Measurements from ENCODE around the gene CAPN7.
"Not testable (repeated sequence)": the region's sequence is repeated elsewhere in the genome, so short reads cannot be mapped to it uniquely, and the experiment has no call there.

The CAPN7 gene

DNA sequence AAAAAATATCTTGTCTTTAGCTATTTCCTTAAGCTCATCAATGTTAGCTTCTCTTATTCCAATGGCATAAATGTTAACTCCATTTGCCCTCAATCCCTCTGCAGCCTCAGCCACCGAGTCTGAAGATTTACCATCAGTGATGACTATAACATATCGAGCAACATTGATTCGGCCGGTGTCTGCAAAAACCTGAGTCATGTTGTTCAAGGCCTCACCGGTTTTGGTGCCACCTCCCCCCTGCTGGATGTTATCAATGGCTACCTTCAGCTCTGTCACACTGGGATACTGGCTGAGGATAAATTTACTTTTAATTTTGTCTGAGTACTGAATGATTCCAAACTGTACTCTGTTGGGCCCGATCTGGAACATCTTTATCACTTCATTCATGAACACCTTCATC, 41.0 kb upstream of the CAPN7 start:
- FAIRE-seq (no peak), DNase-seq (ENCODE audit: insufficient read length, low spot score) (no peak)
- TF ChIP-seq, protein P1, sequence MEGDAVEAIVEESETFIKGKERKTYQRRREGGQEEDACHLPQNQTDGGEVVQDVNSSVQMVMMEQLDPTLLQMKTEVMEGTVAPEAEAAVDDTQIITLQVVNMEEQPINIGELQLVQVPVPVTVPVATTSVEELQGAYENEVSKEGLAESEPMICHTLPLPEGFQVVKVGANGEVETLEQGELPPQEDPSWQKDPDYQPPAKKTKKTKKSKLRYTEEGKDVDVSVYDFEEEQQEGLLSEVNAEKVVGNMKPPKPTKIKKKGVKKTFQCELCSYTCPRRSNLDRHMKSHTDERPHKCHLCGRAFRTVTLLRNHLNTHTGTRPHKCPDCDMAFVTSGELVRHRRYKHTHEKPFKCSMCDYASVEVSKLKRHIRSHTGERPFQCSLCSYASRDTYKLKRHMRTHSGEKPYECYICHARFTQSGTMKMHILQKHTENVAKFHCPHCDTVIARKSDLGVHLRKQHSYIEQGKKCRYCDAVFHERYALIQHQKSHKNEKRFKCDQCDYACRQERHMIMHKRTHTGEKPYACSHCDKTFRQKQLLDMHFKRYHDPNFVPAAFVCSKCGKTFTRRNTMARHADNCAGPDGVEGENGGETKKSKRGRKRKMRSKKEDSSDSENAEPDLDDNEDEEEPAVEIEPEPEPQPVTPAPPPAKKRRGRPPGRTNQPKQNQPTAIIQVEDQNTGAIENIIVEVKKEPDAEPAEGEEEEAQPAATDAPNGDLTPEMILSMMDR (IDR thresholded peaks at IDR 0.05; ENCODE audit: insufficient read depth, missing control alignments): no peak

DNA sequence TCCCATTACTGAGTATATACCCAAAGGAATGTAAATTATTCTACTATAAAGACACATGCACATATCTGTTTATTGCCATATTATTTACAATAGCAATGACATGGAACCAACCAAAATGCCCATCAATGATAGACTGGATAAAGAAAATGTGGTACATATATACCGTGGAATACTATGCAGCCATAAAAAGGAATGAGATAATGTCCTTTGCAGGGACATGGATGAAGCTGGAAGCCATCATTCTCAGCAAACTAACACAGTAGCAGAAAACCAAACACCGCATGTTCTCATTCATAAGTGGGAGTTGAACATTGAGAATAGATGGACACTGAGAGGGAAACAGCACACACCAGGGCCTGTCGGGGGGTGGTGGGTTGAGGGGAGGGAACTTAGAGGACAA, 39.7 kb upstream of the CAPN7 start:
- DNase-seq (ENCODE audit: insufficient read length, low spot score); FAIRE-seq: not testable (repeated sequence)

DNA sequence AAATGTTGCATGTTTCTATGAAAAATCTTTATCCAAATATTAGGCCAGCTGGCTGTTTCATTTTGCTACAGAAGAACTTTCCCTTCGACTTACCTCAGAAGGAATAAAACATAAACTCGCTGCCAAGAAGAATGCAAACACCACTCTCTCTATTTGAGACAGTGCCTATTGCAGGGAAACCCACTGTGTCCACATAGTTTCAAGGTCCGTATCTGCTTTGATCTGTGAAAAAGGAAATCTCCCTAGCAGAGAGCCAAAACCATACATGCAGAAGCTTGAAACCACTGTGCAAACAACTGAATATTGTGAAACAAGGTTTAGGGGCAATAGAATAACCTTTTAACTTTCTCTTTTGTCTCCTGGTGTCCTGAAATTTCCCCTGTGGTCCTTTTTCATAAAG, 35.0 kb upstream of the CAPN7 start:
- TF ChIP-seq, protein P1 (IDR thresholded peaks at IDR 0.05; ENCODE audit: insufficient read depth, missing control alignments): no peak
- DNase-seq (ENCODE audit: insufficient read length, low spot score): no peak
- FAIRE-seq: no peak

DNA sequence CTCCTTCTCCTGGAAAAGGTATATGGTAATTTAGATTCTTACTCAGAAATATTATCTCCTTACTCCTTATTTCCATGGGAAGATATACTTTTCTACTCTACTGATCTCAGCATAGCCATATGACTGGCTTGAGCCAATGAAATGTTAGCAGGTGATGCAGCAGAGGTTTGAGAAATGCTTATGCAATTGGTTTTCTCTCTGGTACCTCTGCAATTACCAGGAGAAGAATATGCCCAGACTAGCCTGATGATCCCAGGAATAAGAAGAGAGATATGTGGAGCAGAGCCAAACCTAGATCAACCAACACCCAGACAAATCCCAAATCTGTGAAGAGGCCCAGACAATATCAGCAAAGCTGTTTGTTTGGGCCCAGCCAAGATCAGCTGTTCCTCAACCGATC, 33.2 kb upstream of the CAPN7 start:
- no peak for FAIRE-seq
- no peak for DNase-seq (ENCODE audit: insufficient read length, low spot score)
- TF ChIP-seq, protein P1 (IDR thresholded peaks at IDR 0.05; ENCODE audit: insufficient read depth, missing control alignments): no peak

DNA sequence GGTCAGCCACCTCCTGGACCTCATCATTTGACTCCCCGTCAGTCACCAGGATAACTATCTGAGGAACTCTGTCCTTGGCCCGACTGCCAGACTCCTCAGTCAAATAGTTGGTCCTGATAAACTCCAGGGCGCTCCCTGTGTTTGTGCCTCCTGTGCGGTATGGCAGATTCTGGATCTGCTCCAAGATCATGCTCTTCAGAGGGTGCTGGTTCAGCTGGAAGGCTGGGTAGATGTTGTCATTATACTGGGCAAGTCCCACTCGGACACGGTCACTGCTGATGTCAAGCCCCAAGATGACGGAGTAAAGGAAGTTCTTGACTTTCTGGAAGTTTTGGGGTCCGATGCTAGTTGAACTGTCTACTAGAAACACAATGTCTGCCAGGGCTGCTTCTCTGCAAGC, 31.1 kb upstream of the CAPN7 start:
- TF ChIP-seq, protein P1 (IDR thresholded peaks at IDR 0.05; ENCODE audit: insufficient read depth, missing control alignments): no peak
- no peak for FAIRE-seq
- no peak for DNase-seq (ENCODE audit: insufficient read length, low spot score)

GRCh38 chr3:15175605-15176004, 30.4 kb upstream of the CAPN7 start:
- FAIRE-seq: no peak
- no peak for DNase-seq (ENCODE audit: insufficient read length, low spot score)
- TF ChIP-seq, protein P1 (IDR thresholded peaks at IDR 0.05; ENCODE audit: insufficient read depth, missing control alignments): no peak

DNA sequence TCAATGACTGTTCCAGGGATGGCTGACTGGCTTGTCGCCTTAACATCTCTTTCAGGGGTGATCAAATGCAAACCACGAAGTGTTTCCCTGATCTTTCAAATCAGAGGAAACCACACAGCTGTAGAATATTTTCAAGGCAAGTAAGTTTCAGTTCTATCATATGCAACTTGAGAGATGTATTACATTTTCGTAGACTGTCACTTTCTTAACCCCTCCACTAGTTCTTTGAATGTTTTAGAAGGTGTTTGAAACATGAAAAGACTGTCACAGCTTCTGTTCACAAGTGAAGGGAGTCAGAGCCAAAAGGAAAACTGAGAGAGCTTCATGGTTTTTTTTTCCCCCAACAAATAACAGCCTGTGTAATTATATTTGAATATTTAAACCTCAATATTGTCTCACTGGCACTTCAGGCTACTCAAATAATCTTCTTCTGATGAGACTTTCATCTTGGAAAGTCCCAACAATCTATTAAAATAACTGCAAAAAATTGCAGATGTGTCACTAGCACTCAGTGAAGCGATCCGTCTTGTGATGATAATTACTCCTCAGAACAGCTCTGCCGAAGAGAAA, 25.9 kb upstream of the CAPN7 start:
- FAIRE-seq (no peak), DNase-seq (ENCODE audit: insufficient read length, low spot score) (no peak)

More for the DNA sequence above, 25.9 kb upstream of the CAPN7 start:
- TF ChIP-seq, protein P1 (IDR thresholded peaks at IDR 0.05; ENCODE audit: insufficient read depth, missing control alignments): no peak

Data from D721Med (cell line).